HUDEP-2 (cell line): Measurements from ENCODE around the gene PPARG.
A peak's percentile ranks its signal among the peaks of the same experiment; 100 is the strongest.
"Not testable (repeated sequence)": the region's sequence is repeated elsewhere in the genome, so short reads cannot be mapped to it uniquely, and the experiment has no call there.

Source experiments
- DNase-seq, 76 experiments: peaks; one replicate each; lab custom pipeline; 2025; ENCODE audit not compliant: unreplicated experiment in 76 of 76; lab: John Stamatoyannopoulos, UW

The PPARG gene

GRCh38 chr3:12472796-12473195 lies 183.9 kb downstream of the PPARG start:
- no peak for DNase-seq

GRCh38 chr3:12473511-12473910 lies 184.6 kb downstream of the PPARG start:
- DNase-seq = no peak

GRCh38 chr3:12476238-12476897 lies 187.5 kb downstream of the PPARG start:
- DNase-seq = no peak

- DNase-seq = no peak
These were observed 188.4 kb downstream of the PPARG start for GRCh38 chr3:12477256-12477655.

GRCh38 chr3:12478326-12478725 lies 189.5 kb downstream of the PPARG start:
- no peak for DNase-seq

- DNase-seq = not testable (repeated sequence)
These were observed 190.3 kb downstream of the PPARG start for GRCh38 chr3:12479198-12479597.

- DNase-seq = peak in 17 of 76 experiments; percentile 3 to 49 (median 17)
These were observed 191.1 kb downstream of the PPARG start for GRCh38 chr3:12479919-12480427.

GRCh38 chr3:12483410-12483809 lies 194.5 kb downstream of the PPARG start:
- DNase-seq = peak in 2 of 76 experiments; percentile 11 to 16

- DNase-seq = peak in 1 of 76 experiments; percentile 39
These were observed 195.0 kb downstream of the PPARG start for GRCh38 chr3:12483872-12484197.
